Lung (tissue), 12 donors: ENCODE measurements around the gene MYZAP. TPM values are rescaled to one million over a fixed set of nuclear protein-coding genes. Genes with fewer than 3 reads are reported as not detected.

Experiments
- ATAC-seq: fragments of 200-7000 bp; cut with Tn5 transposase; one replicate; pipeline ENCODE4 v1.9.1; 2020; ENCODE audit warnings: moderate number of reproducible peaks; ENCODE audit not compliant: insufficient read depth, low FRiP score
- DNase-seq, 3 donors: peaks; one replicate each; pipeline ENCODE4 v3.0.0-alpha.2; 2013 to 2017
- H3K27ac ChIP-seq, 2 donors: one replicate each; pipeline ENCODE4 v1.5.1; 2013; ENCODE audit warnings: mild to moderate bottlenecking in 2 of 2, moderate library complexity in 2 of 2, control low read depth in 1 of 2, inconsistent platforms in 1 of 2, low read depth in 1 of 2, low read length in 1 of 2
- H3K27me3 ChIP-seq, 3 donors: one replicate each; pipeline ENCODE4 v1.5.1; 2013; ENCODE audit warnings: low read length in 2 of 3; ENCODE audit not compliant: control insufficient read depth in 3 of 3, insufficient read depth in 3 of 3
- H3K36me3 ChIP-seq, 4 donors: one replicate each; pipeline ENCODE4 v1.5.1; 2013; ENCODE audit warnings: low read length in 4 of 4, mild to moderate bottlenecking in 1 of 4, moderate library complexity in 1 of 4; ENCODE audit not compliant: control insufficient read depth in 4 of 4, insufficient read depth in 4 of 4
- H3K4me1 ChIP-seq, 5 donors: one replicate each; pipeline ENCODE4 v1.5.1; 2013; ENCODE audit warnings: low read length in 5 of 5, mild to moderate bottlenecking in 2 of 5, moderate library complexity in 1 of 5; ENCODE audit not compliant: control insufficient read depth in 5 of 5, insufficient read depth in 5 of 5
- H3K4me3 ChIP-seq: one replicate; pipeline ENCODE4 v1.5.1; 2013; ENCODE audit warnings: mild to moderate bottlenecking, control low read depth, moderate library complexity
- H3K9ac ChIP-seq, 2 donors: one replicate each; pipeline ENCODE4 v1.5.1; 2013; ENCODE audit warnings: low read length in 2 of 2, control low read depth in 1 of 2; ENCODE audit not compliant: insufficient read depth in 1 of 2
- H3K9me3 ChIP-seq, 4 donors: one replicate each; pipeline ENCODE4 v1.5.1; 2013; ENCODE audit warnings: low read length in 3 of 4, mild to moderate bottlenecking in 1 of 4, moderate library complexity in 1 of 4; ENCODE audit not compliant: control insufficient read depth in 4 of 4, insufficient read depth in 3 of 4
- CTCF ChIP-seq: IDR thresholded peaks from 2 replicates; pipeline ENCODE4 v1.5.1; 2012; ENCODE audit warnings: mild to moderate bottlenecking; ENCODE audit errors: control extremely low read depth, extremely low read depth
- WGBS, 2 donors: extraction: QIAGEN DNeasy Blood & Tissue Kit; methylation state at CpG; one replicate each; pipeline ENCODE4 v1.1.7; 2013; 5-methylcytosine and 5-hydroxymethylcytosine counted together
- polyA plus RNA-seq, 2 donors: library from polyadenylated mRNA; stranded (reverse); fragments of 200-250 nt; gene quantifications; one replicate each; pipeline ENCODE4 v1.2.1, GENCODE V29; 2013
- total RNA-seq, 2 donors: library from RNA; depleted of rRNA in 1 of 2; stranded (reverse); fragments of >200 nt in 1 of 2; gene quantifications; one replicate each; pipeline ENCODE4 v1.2.1, GENCODE V29; 2014 to 2021
- donor health status: control.
- donor health status: control.
- donor health status: Bipolar disorder and iron deficiency.
- donor health status: healthy.
- donor health status: DM: yes; HTN: yes; CAD: no.

Gene MYZAP
- total and polyA plus RNA-seq, 4 donors: 6.9 to 36.9 (median 11.6) TPM

- no peaks in the 10 kb centered on the region for H3K9me3 ChIP-seq
- H3K9ac ChIP-seq: no peak overlapping the region
- H3K4me1 ChIP-seq: peaks cover 0 to 20% (median 3%) of the 10 kb centered on the region in 5 donors
- 71 to 84% methylated on average over 5 of the region's 5 CpGs for WGBS, 2 donors
- TF ChIP-seq CTCF: no peak
- no peak for DNase-seq
- ATAC-seq: no peak
- H3K4me3 ChIP-seq: no peak overlapping the region
- H3K27me3 ChIP-seq: no peaks in the 10 kb centered on the region
- peak overlapping the region in 1 of 2 donors; percentile 69 for H3K27ac ChIP-seq
- peaks cover 0 to 9% (median 0%) of the 10 kb centered on the region in 4 donors for H3K36me3 ChIP-seq
Measured at GRCh38 chr15:57646087-57646486, 54.4 kb downstream of the MYZAP start.

- H3K27me3 ChIP-seq: no peaks in the 10 kb centered on the region
- H3K4me1 ChIP-seq: peaks cover 0 to 24% (median 0%) of the 10 kb centered on the region in 5 donors
- H3K27ac ChIP-seq: peak overlapping the region; percentile 4 to 69
- H3K9ac ChIP-seq: no peak overlapping the region
- no peak overlapping the region for H3K4me3 ChIP-seq
- no peaks in the 10 kb centered on the region for H3K9me3 ChIP-seq
- WGBS, 2 donors: 69 to 78% methylated on average over 6 of the region's 6 CpGs
- ATAC-seq (no peak), DNase-seq (no peak)
- TF ChIP-seq CTCF: no peak
- peaks cover 0 to 3% (median 0%) of the 10 kb centered on the region in 4 donors for H3K36me3 ChIP-seq
Measured at GRCh38 chr15:57647071-57647790, 55.5 kb downstream of the MYZAP start.

GRCh38 chr15:57647791-57648130 is 56.1 kb downstream of the MYZAP start:
- Histone ChIP-seq H3K27ac (peak overlapping the region; percentile 4 to 69), H3K36me3 (no peaks in the 10 kb centered on the region), H3K9me3 (no peaks in the 10 kb centered on the region), H3K9ac (no peak overlapping the region), H3K4me3 (no peak overlapping the region), H3K27me3 (no peaks in the 10 kb centered on the region), H3K4me1 (peaks cover 0 to 24% (median 0%) of the 10 kb centered on the region in 5 donors)
- TF ChIP-seq CTCF: no peak
- no peak for ATAC-seq
- peak in 2 of 3 donors; percentile 19 to 40 for DNase-seq
- WGBS, 2 donors: 70 to 75% methylated on average over 3 of the region's 3 CpGs
